ENCODE measurements around the gene SCART1.
"Not testable (repeated sequence)": the region's sequence is repeated elsewhere in the genome, so short reads cannot be mapped to it uniquely, and the experiment has no call there.

GRCh38 chr10:133424601-133425000, 29.1 kb upstream of the SCART1 start, which contains the start of gene SPRN:
- TF ChIP-seq CTCF (IDR thresholded peaks at IDR 0.05); POLR2AphosphoS5 (IDR thresholded peaks at IDR 0.05; ENCODE audit: insufficient read depth in 1 of 2, low read depth in 1 of 2): not testable (repeated sequence)

All from vagina (tissue), 2 donors.